Ascending aorta (tissue), 2 donors: ENCODE results near the gene NCOA3. TPM values are rescaled to one million over a fixed set of nuclear protein-coding genes. Genes with fewer than 3 reads are reported as not detected.

Experiments
- DNase-seq, 2 donors: peaks; one replicate each; pipeline ENCODE4 v3.0.0-alpha.2; 2019; ENCODE audit warnings: low spot score in 2 of 2
- H3K27ac ChIP-seq, 2 donors: fragments of 200-600 bp; sonication (generic); one replicate each; pipeline ENCODE4 v1.5.1; 2016 to 2017; ENCODE audit warnings: mild to moderate bottlenecking in 1 of 2
- H3K27me3 ChIP-seq: fragments of 200-600 bp; sonication (generic); one replicate; pipeline ENCODE4 v1.5.1; 2017
- H3K36me3 ChIP-seq, 2 donors: fragments of 200-600 bp; sonication (generic); one replicate each; pipeline ENCODE4 v1.5.1; 2016
- H3K4me1 ChIP-seq, 2 donors: fragments of 200-600 bp; sonication (generic); one replicate each; pipeline ENCODE4 v1.5.1; 2016 to 2017; ENCODE audit warnings: mild to moderate bottlenecking in 1 of 2
- H3K4me3 ChIP-seq, 2 donors: fragments of 200-600 bp; sonication (generic); one replicate each; pipeline ENCODE4 v1.5.1; 2016 to 2017; ENCODE audit warnings: mild to moderate bottlenecking in 1 of 2
- H3K9me3 ChIP-seq, 2 donors: fragments of 200-600 bp; sonication (generic); one replicate each; pipeline ENCODE4 v1.5.1; 2016
- intact Hi-C: fragments of 100-400 bp; cut with DNase I; formaldehyde crosslinking; loops from one replicate; pipeline ENCODE4 v1.15.1; 2023
- total RNA-seq: library from RNA; depleted of rRNA; stranded (reverse); fragments of >200 nt; gene quantifications from one replicate; pipeline ENCODE4 v1.1.0, GENCODE V29; 2016
- TF ChIP-seq, protein P1 (sequence below), 3 experiments: fragments of 200-600 bp in 2 of 3; fragments of 450-650 bp in 1 of 3; sonication (generic) in 2 of 3; IDR thresholded peaks; one replicate each; pipeline ENCODE4 v1.5.1; 2016 to 2019; ENCODE audit warnings: antibody characterized with exemption in 3 of 3, mild to moderate bottlenecking in 1 of 3, moderate library complexity in 1 of 3

Gene NCOA3
- total RNA-seq, 1 donor from 2014 or later, result 26.3 TPM

DNA sequence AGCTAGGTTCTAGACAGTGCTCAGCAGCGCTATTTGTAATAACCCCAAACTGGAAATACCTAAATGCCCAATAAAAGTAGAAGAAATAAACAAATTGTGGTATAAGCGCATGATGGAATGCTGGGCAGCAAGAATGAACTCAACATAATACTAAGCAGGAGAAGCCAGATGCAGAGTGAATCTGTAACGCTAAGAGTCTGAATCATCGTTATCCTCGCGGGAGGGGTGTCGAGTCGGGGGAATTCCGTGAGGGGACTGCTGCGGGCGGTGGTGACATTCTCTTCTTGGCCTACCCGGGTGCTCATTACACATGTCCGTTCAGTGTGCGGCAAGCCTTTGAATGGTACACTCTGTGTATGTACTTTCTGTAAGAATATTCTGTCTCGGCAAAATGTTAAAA, 199.9 kb downstream of the NCOA3 start:
- Histone ChIP-seq H3K27me3 (no peaks in the 10 kb centered on the region), H3K27ac (no peak overlapping the region), H3K36me3 (peaks cover 0 to 8% of the 10 kb centered on the region in 2 donors), H3K4me3 (no peak overlapping the region), H3K4me1 (no peaks in the 10 kb centered on the region), H3K9me3 (no peaks in the 10 kb centered on the region)
- DNase-seq, result no peak
- TF ChIP-seq, protein P1, sequence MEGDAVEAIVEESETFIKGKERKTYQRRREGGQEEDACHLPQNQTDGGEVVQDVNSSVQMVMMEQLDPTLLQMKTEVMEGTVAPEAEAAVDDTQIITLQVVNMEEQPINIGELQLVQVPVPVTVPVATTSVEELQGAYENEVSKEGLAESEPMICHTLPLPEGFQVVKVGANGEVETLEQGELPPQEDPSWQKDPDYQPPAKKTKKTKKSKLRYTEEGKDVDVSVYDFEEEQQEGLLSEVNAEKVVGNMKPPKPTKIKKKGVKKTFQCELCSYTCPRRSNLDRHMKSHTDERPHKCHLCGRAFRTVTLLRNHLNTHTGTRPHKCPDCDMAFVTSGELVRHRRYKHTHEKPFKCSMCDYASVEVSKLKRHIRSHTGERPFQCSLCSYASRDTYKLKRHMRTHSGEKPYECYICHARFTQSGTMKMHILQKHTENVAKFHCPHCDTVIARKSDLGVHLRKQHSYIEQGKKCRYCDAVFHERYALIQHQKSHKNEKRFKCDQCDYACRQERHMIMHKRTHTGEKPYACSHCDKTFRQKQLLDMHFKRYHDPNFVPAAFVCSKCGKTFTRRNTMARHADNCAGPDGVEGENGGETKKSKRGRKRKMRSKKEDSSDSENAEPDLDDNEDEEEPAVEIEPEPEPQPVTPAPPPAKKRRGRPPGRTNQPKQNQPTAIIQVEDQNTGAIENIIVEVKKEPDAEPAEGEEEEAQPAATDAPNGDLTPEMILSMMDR (IDR thresholded peaks at IDR 0.05), result no peak
- intact Hi-C loops, result no loop called here

DNA sequence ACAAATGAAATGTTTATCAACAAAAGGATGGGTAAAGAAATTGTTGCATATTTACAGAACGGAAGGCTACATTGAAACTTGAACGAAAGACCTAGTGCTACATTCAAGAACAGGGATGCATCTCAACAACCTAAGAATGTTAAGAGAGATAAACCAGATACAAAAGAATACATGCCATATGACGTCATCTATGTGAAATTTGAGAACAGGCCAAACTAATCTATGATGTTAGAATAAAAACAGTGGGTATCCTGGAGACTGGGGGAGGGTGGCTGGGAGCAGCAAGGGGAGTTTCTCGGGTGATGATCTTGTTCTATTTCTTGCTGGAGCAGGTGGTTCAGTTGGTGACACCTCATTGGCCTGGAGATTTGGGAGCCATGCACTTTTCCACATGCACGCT, 202.1 kb downstream of the NCOA3 start:
- TF ChIP-seq, protein P1 (IDR thresholded peaks at IDR 0.05), result no peak
- H3K27ac ChIP-seq, result no peak overlapping the region
- H3K36me3 ChIP-seq, result peaks cover 0 to 8% of the 10 kb centered on the region in 2 donors
- no peak overlapping the region for H3K4me3 ChIP-seq
- no peaks in the 10 kb centered on the region for H3K9me3 ChIP-seq
- no peak for DNase-seq
- no peaks in the 10 kb centered on the region for H3K27me3 ChIP-seq
- intact Hi-C loops, result no loop called here
- no peaks in the 10 kb centered on the region for H3K4me1 ChIP-seq

DNA sequence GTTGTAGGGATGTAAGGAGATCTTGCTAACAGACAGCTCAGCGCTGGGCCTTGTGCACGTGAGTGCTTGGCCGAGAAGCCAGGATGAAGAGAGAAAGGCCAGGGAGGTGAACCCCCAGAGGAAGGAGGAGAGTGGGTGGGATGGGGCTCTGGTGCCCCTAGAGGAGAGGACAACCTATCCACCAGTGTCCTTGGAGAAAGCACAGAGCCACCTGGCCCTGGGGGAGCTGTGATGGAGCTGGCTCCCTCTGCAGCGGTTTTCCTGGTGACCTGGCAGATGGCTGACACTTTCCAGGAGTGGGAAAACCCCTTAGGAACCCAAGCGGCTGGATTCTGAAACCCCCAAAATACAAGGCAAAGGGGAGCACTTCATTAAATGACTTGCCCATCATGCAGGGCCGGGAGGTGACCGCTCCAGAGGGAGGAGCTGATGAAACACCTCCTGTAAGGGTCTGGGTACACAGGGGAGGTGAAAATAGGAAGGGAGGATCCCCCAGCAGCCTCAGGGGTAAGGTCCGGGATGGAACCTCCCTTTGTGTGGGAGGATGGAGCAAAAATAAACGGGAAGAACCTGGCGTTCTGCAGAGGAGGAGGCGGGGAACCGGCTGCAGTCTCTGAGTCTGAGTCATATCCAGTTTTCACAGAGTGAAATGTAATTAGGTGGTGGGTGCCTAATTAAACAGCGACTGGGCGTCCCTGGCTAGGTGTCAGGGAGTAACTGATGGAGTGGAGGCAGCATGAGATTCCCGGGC, 203.2 kb downstream of the NCOA3 start:
- Histone ChIP-seq H3K9me3 (no peaks in the 10 kb centered on the region), H3K27ac (no peak overlapping the region), H3K36me3 (peaks cover 0 to 8% of the 10 kb centered on the region in 2 donors), H3K4me3 (no peak overlapping the region), H3K4me1 (no peaks in the 10 kb centered on the region), H3K27me3 (no peaks in the 10 kb centered on the region)
- TF ChIP-seq, protein P1 (IDR thresholded peaks at IDR 0.05), result no peak
- intact Hi-C loops, result no loop called here
- DNase-seq, result no peak

DNA sequence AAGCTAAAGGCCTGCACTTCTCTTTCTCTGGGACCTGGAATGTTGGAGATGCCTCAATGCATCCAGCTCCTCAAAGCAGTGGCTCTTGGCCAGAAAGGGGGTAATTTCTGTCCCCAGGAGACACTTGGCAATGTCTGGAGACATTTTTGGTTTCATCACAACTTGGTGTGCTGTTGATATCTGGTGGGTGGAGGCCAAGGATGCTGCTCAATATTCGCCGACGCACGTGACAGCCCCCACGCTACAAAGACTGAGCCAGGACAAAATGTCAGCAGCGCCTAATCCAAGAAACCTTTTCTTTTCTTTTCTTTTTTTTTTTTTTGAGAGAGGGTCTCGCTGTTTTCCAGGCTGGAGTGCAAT, 203.8 kb downstream of the NCOA3 start:
- DNase-seq, result no peak
- Histone ChIP-seq H3K4me1 (no peaks in the 10 kb centered on the region), H3K27ac (no peak overlapping the region), H3K4me3 (no peak overlapping the region), H3K36me3 (peaks cover 0 to 8% of the 10 kb centered on the region in 2 donors), H3K9me3 (no peaks in the 10 kb centered on the region), H3K27me3 (no peaks in the 10 kb centered on the region)
- TF ChIP-seq, protein P1 (IDR thresholded peaks at IDR 0.05), result no peak
- intact Hi-C loops, result no loop called here

DNA sequence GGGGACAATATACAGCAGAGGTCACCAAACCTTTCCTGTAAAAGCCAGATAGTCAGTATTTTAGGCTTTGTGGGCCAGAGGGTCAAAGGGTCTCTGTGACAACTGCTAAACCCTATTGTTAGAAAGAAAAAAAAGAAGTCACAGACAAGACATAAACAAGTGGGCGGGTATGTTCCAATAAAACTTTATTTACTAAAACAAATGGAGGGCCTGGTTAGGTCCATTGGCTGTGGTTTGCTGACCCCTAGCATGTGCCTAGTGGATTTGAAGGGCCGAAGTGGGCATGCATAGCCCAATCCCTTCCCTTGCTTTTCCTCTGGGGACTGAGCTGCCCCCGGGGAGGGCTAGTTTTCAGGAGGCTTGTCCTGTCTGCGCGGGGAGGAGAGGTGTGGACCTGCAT, 204.7 kb downstream of the NCOA3 start:
- TF ChIP-seq, protein P1 (IDR thresholded peaks at IDR 0.05), result no peak
- no peak overlapping the region for H3K27ac ChIP-seq
- intact Hi-C loops, result no loop called here

More for the DNA sequence above, 204.7 kb downstream of the NCOA3 start:
- H3K27me3 ChIP-seq, result no peaks in the 10 kb centered on the region
- no peak overlapping the region for H3K4me3 ChIP-seq
- H3K36me3 ChIP-seq, result peaks cover 0 to 3% of the 10 kb centered on the region in 2 donors
- no peaks in the 10 kb centered on the region for H3K9me3 ChIP-seq
- no peaks in the 10 kb centered on the region for H3K4me1 ChIP-seq
- DNase-seq, result no peak

Other genes starting within 250 kb of the NCOA3 start
- gene ZMYND8, start 145.2 kb upstream of the NCOA3 start, total RNA-seq, result 23.2 TPM